ENCODE results near the gene TAAR6. TPM values are rescaled to one million over a fixed set of nuclear protein-coding genes. Genes with fewer than 3 reads are reported as not detected.
"Not testable (repeated sequence)": the region's sequence is repeated elsewhere in the genome, so short reads cannot be mapped to it uniquely, and the experiment has no call there.

TAAR6 gene
- total and polyA plus RNA-seq, 2 donors (not counting 3 experiments of a cell fraction or from before 2014, with no cell fraction given) = not detected

DNA sequence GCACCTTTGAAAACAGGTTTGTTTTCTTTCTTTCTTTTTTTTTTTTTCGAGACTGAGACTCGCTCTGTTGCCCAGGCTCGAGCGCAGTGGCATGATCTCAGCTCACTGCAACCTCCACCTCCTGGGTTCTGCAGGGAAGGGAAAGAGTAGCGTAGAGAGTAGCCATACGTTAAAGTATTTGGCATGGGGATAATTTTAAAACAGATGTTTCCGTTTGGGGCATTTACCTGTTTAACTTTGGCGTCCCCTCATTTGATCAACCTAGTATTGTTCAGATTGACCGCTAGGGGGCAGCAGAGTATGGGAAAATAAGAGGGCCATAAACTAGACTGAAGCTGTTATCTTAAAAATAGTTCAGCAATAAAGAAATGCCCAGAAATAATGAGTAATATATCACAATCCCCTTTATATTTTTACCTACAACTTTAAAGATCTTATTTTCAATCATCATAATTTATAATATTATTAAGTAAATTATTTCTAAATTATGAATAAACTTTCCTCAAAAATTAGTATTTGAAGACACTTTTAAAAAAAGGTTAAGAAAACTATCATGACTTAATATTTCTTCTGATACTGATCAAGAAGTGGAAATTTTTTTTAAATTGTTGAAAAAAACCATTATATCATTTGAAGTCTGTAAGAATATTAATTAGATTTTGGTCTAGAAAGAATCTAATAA lies 39.7 kb upstream of the TAAR6 start:
- Histone ChIP-seq H3K4me2 (ENCODE audit: insufficient read depth, low read length) (no peak overlapping the region), H2AFZ (ENCODE audit: low read depth, low read length) (no peak overlapping the region), H3K36me3 (ENCODE audit: control insufficient read depth in 2 of 2, extremely low read depth in 1 of 2, insufficient read depth in 2 of 2, low read length in 2 of 2) (no peaks in the 10 kb centered on the region), H3K4me3 (replicated peaks in 1 of 3; ENCODE audit: insufficient read depth in 1 of 3, low read depth in 1 of 3, low read length in 3 of 3) (no peak overlapping the region), H3K79me2 (ENCODE audit: control insufficient read depth, insufficient read depth, low read length) (no peaks in the 10 kb centered on the region), H3K4me1 (ENCODE audit: control insufficient read depth, extremely low read depth, insufficient read depth, low read length) (no peaks in the 10 kb centered on the region), H4K20me1 (replicated peaks; ENCODE audit: control insufficient read depth, extremely low read depth, insufficient read depth, low read length) (no peaks in the 10 kb centered on the region), H3K9me1 (replicated peaks; ENCODE audit: control insufficient read depth, extremely low read depth, insufficient read depth, low read length) (no peaks in the 10 kb centered on the region), H3K9me3 (replicated peaks; ENCODE audit: control insufficient read depth, insufficient read depth, low read length) (no peaks in the 10 kb centered on the region), H3K9ac (replicated peaks; ENCODE audit: extremely low read depth, insufficient read depth, low read length) (no peak overlapping the region), H3K27me3 (ENCODE audit: control insufficient read depth in 2 of 2, insufficient read depth in 2 of 2, low read length in 2 of 2) (peaks cover 6 to 12% of the 10 kb centered on the region in 2 experiments), H3K27ac (ENCODE audit: insufficient read depth, low read depth, low read length) (no peak overlapping the region)
- CTCF ChIA-PET = interaction anchor here (0.5 to 2.5 kb wide), 45 partner anchors 8 to 1386 kb away, joined by 3 to 45 read pairs (median 4); partner anchors contain the start of genes SLC18B1, STX7 and TAAR8
- BruUV-seq (replicated peaks) = no TSS peak
- FAIRE-seq (peak; percentile 53), DNase-seq (ENCODE audit: low read depth, low spot score) (peak; percentile 58)
- dilution Hi-C loops (cut with MboI; ENCODE audit: extremely low pct_ligation_motif_present, low sequenced_read_pairs) (no loop called here), intact Hi-C loops (cut with micrococcal nuclease) (loop anchor here (1.0 to 5.0 kb wide), 8 partner anchors 137 to 1387 kb away; partner anchors contain the start of gene RPS12)
- POLR2A ChIA-PET = no interaction called here
- TF ChIP-seq, protein P1, sequence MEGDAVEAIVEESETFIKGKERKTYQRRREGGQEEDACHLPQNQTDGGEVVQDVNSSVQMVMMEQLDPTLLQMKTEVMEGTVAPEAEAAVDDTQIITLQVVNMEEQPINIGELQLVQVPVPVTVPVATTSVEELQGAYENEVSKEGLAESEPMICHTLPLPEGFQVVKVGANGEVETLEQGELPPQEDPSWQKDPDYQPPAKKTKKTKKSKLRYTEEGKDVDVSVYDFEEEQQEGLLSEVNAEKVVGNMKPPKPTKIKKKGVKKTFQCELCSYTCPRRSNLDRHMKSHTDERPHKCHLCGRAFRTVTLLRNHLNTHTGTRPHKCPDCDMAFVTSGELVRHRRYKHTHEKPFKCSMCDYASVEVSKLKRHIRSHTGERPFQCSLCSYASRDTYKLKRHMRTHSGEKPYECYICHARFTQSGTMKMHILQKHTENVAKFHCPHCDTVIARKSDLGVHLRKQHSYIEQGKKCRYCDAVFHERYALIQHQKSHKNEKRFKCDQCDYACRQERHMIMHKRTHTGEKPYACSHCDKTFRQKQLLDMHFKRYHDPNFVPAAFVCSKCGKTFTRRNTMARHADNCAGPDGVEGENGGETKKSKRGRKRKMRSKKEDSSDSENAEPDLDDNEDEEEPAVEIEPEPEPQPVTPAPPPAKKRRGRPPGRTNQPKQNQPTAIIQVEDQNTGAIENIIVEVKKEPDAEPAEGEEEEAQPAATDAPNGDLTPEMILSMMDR (IDR thresholded peaks at IDR 0.05; ENCODE audit: extremely low read depth in 1 of 2, insufficient read depth in 1 of 2, low read depth in 1 of 2, low read length in 2 of 2) = peak; percentile 60 to 63
- TF ChIP-seq POLR2A (IDR thresholded peaks at IDR 0.05; ENCODE audit: low read depth, low read length) = no peak

DNA sequence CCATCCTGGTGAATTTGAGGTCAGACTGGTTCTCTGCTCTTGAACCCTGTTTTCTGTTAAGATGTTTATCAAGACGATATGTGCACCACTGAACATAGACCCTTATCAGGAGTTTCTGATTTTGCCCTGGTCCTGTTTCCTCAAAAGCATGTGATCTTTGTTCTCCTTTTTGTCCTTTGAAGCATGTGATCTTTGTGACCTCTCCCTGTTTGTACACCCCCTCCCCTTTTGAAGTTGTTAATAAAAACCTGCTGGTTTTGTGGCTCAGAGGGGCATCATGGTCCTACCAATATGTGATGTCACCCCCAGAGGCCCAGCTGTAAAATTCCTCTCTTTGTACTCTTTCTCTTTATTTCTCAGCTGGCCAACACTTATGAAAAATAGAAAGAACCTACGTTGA lies 35.6 kb upstream of the TAAR6 start:
- H3K27ac ChIP-seq (ENCODE audit: insufficient read depth, low read depth, low read length); H3K9me3 ChIP-seq (replicated peaks; ENCODE audit: control insufficient read depth, insufficient read depth, low read length); POLR2A ChIA-PET; H4K20me1 ChIP-seq (replicated peaks; ENCODE audit: control insufficient read depth, extremely low read depth, insufficient read depth, low read length); FAIRE-seq; BruUV-seq (replicated peaks); H3K9me1 ChIP-seq (replicated peaks; ENCODE audit: control insufficient read depth, extremely low read depth, insufficient read depth, low read length); H3K36me3 ChIP-seq (ENCODE audit: control insufficient read depth in 2 of 2, extremely low read depth in 1 of 2, insufficient read depth in 2 of 2, low read length in 2 of 2); DNase-seq (ENCODE audit: low read depth, low spot score); CTCF ChIA-PET; H3K4me1 ChIP-seq (ENCODE audit: control insufficient read depth, extremely low read depth, insufficient read depth, low read length); H3K4me3 ChIP-seq (replicated peaks in 1 of 3; ENCODE audit: insufficient read depth in 1 of 3, low read depth in 1 of 3, low read length in 3 of 3); H3K4me2 ChIP-seq (ENCODE audit: insufficient read depth, low read length); H3K79me2 ChIP-seq (ENCODE audit: control insufficient read depth, insufficient read depth, low read length); H2AFZ ChIP-seq (ENCODE audit: low read depth, low read length); dilution Hi-C loops (cut with MboI; ENCODE audit: extremely low pct_ligation_motif_present, low sequenced_read_pairs); H3K9ac ChIP-seq (replicated peaks; ENCODE audit: extremely low read depth, insufficient read depth, low read length): not testable (repeated sequence)
- intact Hi-C loops (cut with micrococcal nuclease) = loop anchor here (5.0 kb wide), 5 partner anchors 133 to 1383 kb away; partner anchors contain the start of gene RPS12
- peaks cover 2 to 23% of the 10 kb centered on the region in 2 experiments for H3K27me3 ChIP-seq (ENCODE audit: control insufficient read depth in 2 of 2, insufficient read depth in 2 of 2, low read length in 2 of 2)
